ENCODE data around the gene RNU2-1. TPM values are rescaled to one million over a fixed set of nuclear protein-coding genes. Genes with fewer than 3 reads are reported as not detected.
A peak's percentile ranks its signal among the peaks of the same experiment; 100 is the strongest.
"Not testable (repeated sequence)": the region's sequence is repeated elsewhere in the genome, so short reads cannot be mapped to it uniquely, and the experiment has no call there.

RNU2-1 gene
- not detected for total RNA-seq

GRCh38 chr17:43233877-43234276 is at the start of gene RNU2-1:
TSS of gene RNU2-1 (minus strand) at chr17:43233977.
- DNase-seq (ENCODE audit: low read depth in 2 of 3, low spot score in 2 of 3) = not testable (repeated sequence)

GRCh38 chr17:43272914-43273313 is 39.1 kb upstream of the RNU2-1 start:
- DNase-seq (ENCODE audit: low read depth in 2 of 3, low spot score in 2 of 3) = not testable (repeated sequence)

DNA sequence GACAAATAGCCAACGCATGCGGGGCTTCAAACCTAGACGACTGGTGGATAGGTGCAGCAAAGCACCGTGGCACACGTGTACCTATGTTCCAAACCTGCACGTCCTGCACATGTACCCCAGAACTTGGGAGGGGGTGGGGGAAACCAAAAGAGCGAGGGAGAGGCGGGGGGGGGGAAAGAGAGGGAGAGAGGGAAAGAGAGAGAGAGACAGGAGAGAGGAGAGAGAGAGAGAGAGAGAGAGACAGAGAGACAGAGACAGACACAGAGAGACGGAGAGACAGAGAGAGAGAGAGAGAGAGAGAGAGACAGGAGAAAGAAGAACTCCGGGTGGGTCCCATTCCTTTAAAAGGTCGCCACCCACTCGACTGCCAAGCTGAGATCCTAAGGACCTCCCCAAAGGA is 38.7 kb upstream of the RNU2-1 start:
- not testable (repeated sequence) for DNase-seq (ENCODE audit: low read depth in 2 of 3, low spot score in 2 of 3)

DNA sequence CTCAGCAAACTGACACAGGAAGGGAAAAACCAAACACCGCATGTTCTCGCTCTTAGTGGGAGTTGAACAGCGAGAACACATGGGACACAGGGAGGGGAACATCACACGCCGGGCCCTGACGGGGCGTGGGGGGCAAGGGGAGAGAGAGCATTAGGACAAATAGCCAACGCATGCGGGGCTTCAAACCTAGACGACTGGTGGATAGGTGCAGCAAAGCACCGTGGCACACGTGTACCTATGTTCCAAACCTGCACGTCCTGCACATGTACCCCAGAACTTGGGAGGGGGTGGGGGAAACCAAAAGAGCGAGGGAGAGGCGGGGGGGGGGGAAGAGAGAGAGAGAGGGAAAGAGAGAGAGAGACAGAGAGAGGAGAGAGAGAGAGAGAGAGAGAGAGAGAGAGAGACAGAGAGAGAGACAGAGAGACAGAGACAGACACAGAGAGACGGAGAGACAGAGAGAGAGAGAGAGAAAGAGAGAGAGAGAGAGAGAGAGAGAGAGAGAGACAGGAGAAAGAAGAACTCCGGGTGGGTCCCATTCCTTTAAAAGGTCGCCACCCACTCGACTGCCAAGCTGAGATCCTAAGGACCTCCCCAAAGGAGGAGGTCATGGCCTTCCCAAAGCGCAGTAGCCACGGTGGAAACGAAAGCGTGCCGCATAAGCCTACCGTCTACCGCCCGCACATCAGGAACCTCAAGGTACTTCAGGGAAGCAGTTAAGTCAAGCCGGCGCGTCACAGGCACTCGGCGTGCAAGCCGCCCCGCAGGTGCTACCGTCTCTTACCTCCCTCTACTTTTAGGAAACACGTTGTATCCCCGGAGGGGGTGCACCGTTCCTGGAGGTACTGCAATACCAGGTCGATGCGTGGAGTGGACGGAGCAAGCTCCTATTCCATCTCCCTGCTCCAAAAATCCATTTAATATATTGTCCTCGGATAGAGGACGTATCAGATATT is 37.1 kb upstream of the RNU2-1 start:
- DNase-seq (ENCODE audit: low read depth in 2 of 3, low spot score in 2 of 3) = not testable (repeated sequence)

- not testable (repeated sequence) for DNase-seq (ENCODE audit: low read depth in 2 of 3, low spot score in 2 of 3)
These were observed 12.7 kb upstream of the RNU2-1 start for GRCh38 chr17:43246456-43246855.

DNA sequence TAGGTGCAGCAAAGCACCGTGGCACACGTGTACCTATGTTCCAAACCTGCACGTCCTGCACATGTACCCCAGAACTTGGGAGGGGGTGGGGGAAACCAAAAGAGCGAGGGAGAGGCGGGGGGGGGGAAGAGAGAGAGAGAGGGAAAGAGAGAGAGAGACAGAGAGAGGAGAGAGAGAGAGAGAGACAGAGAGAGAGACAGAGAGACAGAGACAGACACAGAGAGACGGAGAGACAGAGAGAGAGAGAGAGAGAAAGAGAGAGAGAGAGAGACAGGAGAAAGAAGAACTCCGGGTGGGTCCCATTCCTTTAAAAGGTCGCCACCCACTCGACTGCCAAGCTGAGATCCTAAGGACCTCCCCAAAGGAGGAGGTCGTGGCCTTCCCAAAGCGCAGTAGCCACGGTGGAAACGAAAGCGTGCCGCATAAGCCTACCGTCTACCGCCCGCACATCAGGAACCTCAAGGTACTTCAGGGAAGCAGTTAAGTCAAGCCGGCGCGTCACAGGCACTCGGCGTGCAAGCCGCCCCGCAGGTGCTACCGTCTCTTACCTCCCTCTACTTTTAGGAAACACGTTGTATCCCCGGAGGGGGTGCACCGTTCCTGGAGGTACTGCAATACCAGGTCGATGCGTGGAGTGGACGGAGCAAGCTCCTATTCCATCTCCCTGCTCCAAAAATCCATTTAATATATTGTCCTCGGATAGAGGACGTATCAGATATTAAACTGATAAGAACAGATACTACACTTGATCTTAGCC is 7.0 kb upstream of the RNU2-1 start:
- DNase-seq (ENCODE audit: low read depth in 2 of 3, low spot score in 2 of 3) = not testable (repeated sequence)

DNA sequence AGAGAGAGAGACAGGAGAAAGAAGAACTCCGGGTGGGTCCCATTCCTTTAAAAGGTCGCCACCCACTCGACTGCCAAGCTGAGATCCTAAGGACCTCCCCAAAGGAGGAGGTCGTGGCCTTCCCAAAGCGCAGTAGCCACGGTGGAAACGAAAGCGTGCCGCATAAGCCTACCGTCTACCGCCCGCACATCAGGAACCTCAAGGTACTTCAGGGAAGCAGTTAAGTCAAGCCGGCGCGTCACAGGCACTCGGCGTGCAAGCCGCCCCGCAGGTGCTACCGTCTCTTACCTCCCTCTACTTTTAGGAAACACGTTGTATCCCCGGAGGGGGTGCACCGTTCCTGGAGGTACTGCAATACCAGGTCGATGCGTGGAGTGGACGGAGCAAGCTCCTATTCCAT is 5.8 kb upstream of the RNU2-1 start:
- DNase-seq (ENCODE audit: low read depth in 2 of 3, low spot score in 2 of 3) = not testable (repeated sequence)

DNA sequence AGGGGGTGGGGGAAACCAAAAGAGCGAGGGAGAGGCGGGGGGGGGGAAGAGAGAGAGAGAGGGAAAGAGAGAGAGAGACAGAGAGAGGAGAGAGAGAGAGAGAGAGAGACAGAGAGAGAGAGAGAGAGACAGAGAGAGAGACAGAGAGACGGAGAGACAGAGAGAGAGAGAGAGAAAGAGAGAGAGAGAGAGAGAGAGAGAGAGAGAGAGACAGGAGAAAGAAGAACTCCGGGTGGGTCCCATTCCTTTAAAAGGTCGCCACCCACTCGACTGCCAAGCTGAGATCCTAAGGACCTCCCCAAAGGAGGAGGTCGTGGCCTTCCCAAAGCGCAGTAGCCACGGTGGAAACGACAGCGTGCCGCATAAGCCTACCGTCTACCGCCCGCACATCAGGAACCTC is 514 bp downstream of the RNU2-1 start:
- not testable (repeated sequence) for DNase-seq (ENCODE audit: low read depth in 2 of 3, low spot score in 2 of 3)

DNA sequence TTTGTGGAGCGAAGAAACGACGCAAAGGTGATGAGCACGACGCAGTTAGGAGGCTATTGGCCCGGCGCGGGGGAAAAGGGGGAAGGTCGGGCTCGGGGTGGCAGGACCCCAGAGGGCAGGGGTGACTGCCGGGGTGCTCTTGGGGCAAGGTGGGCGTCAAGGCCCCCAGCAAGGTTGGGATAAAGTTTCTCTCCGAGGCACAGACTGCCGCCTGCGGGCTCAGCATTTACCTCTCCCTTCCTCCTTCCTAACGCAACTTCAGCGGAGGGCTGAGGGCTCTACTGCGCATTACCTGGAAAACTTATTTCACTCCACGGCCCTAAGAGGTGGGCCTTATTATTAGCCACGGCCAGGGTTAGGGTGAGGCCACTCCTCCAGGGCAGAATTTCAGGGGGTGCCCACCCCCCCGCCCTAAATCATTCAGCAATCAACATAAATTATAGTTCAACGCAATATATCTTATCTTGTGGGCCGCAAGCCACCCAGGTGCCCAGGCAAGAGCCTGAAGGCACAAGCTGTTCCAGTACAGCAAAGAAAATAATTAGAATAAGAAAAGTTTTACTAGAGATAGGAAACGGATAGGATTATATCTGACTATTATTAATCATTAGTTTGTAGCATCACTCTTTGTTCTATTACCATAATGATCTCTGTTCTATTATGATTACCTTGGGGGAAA is 1.6 kb downstream of the RNU2-1 start:
- peak in 1 of 3 donors; percentile 12 for DNase-seq (ENCODE audit: low read depth in 2 of 3, low spot score in 2 of 3)

DNA sequence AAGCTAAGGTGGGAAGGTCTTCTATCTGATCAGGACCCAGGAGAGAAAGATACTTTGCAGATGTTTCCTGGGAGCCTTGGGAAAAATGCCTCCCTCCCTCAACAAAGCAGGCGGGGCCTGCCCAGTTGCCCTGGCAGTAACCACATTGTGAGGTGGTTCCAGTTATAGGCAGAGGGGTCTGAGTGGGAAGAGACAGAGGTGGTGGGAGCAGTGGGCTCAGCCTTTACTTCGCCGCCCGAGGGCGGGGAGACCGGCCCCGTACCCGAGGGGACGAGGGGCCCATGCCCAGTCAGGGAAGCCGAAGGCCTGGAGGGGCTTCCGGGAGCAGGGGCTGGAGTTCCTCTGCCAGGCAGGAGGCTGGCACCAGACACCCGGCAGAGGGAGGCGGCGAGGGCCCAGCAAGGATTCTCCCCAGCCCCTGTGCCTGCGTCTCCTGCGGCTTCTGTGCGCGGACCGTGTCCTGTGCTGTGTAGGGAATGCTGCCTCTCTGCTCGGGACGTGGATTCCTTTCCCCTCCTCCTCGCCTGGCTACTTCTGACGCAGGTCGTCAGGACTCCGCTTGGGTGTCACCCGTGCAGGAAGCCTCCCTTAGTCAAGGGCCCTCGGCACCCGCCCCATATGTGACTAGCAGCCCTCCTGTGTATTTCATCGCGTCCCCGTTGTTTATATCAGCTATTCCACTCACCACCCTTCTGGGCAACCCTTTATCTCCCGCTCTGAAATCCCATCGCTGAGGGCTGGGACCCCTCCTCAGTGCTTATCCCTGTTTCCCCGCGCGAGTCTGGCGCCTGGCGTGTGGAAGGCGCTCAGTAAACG is 2.4 kb downstream of the RNU2-1 start:
- DNase-seq (ENCODE audit: low read depth in 2 of 3, low spot score in 2 of 3) = not testable (repeated sequence)

GRCh38 chr17:43228020-43228782 is 5.6 kb downstream of the RNU2-1 start, which contains the start of gene CCDC200:
TSS of gene CCDC200 (minus strand) at chr17:43228623. CDS start at chr17:43228554, 69 bp downstream.
- not testable (repeated sequence) for DNase-seq (ENCODE audit: low read depth in 2 of 3, low spot score in 2 of 3)

GRCh38 chr17:43226393-43226792 is 7.4 kb downstream of the RNU2-1 start:
- no peak for DNase-seq (ENCODE audit: low read depth in 2 of 3, low spot score in 2 of 3)

DNA sequence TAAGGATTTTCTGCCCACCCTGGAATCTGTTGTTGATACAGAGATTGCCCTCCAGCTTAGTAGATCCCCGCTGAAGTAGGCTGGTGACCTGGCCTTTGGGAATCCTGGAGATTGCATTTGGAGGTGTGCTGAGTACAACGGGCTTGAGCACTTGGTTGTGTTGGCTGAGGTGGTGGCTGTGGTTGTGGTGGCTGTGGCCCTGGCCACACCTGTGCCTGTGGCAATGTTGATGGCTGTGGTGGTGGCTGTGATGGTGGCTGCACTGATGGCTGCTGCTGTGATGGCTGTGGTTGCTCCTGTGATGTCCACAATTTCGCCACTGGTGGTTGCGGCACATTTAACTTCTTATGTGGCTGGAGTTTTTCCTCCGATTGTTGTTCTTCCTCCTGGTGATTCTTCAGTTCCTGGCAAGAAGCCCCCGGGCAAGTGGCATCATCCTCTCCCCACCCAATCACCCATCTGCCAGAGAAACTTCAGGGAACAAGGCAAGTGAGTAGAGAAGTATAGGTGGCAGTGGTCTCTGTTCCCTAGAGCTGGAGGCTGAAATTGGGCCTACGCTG is 9.6 kb downstream of the RNU2-1 start:
- DNase-seq (ENCODE audit: low read depth in 2 of 3, low spot score in 2 of 3) = no peak

- no peak for DNase-seq (ENCODE audit: low read depth in 2 of 3, low spot score in 2 of 3)
These were observed 13.2 kb downstream of the RNU2-1 start for GRCh38 chr17:43220511-43221125.

GRCh38 chr17:43219746-43220380 is 13.9 kb downstream of the RNU2-1 start:
- no peak for DNase-seq (ENCODE audit: low read depth in 2 of 3, low spot score in 2 of 3)

GRCh38 chr17:43219001-43219400 is 14.8 kb downstream of the RNU2-1 start:
- no peak for DNase-seq (ENCODE audit: low read depth in 2 of 3, low spot score in 2 of 3)

GRCh38 chr17:43217614-43218087 is 16.1 kb downstream of the RNU2-1 start:
- DNase-seq (ENCODE audit: low read depth in 2 of 3, low spot score in 2 of 3) = no peak
